Measurements from ENCODE around the gene MTERF1. TPM values are rescaled to one million over a fixed set of nuclear protein-coding genes. Genes with fewer than 3 reads are reported as not detected.

MTERF1 gene
- 6.4 TPM for polyA plus RNA-seq (2013, experiment 1 of 2)
- polyA plus RNA-seq (2013, experiment 2 of 2), result 7.8 TPM

- Histone ChIP-seq H2BK120ac (ENCODE audit: low read depth, low read length) (peak within 1 kb of the TSS; percentile 49), H2AFZ (ENCODE audit: low read depth, low read length) (peak within 1 kb of the TSS; percentile 64), H3K4me2 (ENCODE audit: low read length, poor library complexity, severe bottlenecking) (peak within 1 kb of the TSS; percentile 84), H3K23ac (ENCODE audit: low read length in 2 of 2) (no peak within 1 kb of the TSS), H4K91ac (ENCODE audit: low read length) (peak within 1 kb of the TSS; percentile 75), H2BK12ac (ENCODE audit: low read length in 2 of 2) (peak within 1 kb of the TSS; percentile 33 to 39), H3K9me3 (ENCODE audit: control insufficient read depth, low read length) (no peaks in the 10 kb centered on the region), H2AK5ac (ENCODE audit: low read length, severe bottlenecking) (no peak within 1 kb of the TSS), H3K27ac (ENCODE audit: low read length, poor library complexity, severe bottlenecking) (peak within 1 kb of the TSS; percentile 11), H3K36me3 (ENCODE audit: control insufficient read depth in 1 of 2, insufficient read depth in 2 of 2, low read depth in 1 of 2, low read length in 2 of 2) (peaks cover 0 to 19% of the 10 kb centered on the region in 2 experiments), H3K9ac (ENCODE audit: low read length) (peak within 1 kb of the TSS; percentile 94), H3K27me3 (ENCODE audit: control insufficient read depth in 1 of 2, insufficient read depth in 1 of 2, low read length in 2 of 2) (no peaks in the 10 kb centered on the region), H3K4me3 (ENCODE audit: insufficient read depth in 1 of 2, low read depth in 1 of 2, low read length in 2 of 2) (peak within 1 kb of the TSS; percentile 54 to 95), H3K79me1 (replicated peaks; ENCODE audit: low read length, poor library complexity, severe bottlenecking) (peaks cover 12% of the 10 kb centered on the region), H3K4me1 (ENCODE audit: control insufficient read depth, insufficient read depth, low read depth, low read length) (peaks cover 3% of the 10 kb centered on the region), H3K14ac (ENCODE audit: low read length in 2 of 2) (no peak within 1 kb of the TSS), H2BK5ac (ENCODE audit: low read depth, low read length, poor library complexity, severe bottlenecking) (no peak within 1 kb of the TSS), H3K18ac (ENCODE audit: low read depth in 1 of 2, low read length in 2 of 2) (peak within 1 kb of the TSS in 1 of 2 experiments; percentile 83), H2BK15ac (ENCODE audit: low read depth, poor library complexity, severe bottlenecking) (peak within 1 kb of the TSS; percentile 94), H4K8ac (ENCODE audit: low read length) (peak within 1 kb of the TSS; percentile 98), H3K4ac (ENCODE audit: low read depth in 1 of 2, low read length in 2 of 2) (peak within 1 kb of the TSS in 1 of 2 experiments; percentile 24)
- DNase-seq, result peak; percentile 90
- WGBS, result 15% methylated on average over 43 of the region's 43 CpGs
Measured at GRCh38 chr7:91880413-91881241, at the start of gene MTERF1. Gene MTERF1, minus strand, starts transcription at chr7:91880702. Its CDS starts 619 bp downstream, at chr7:91880083.

GRCh38 chr7:91929463-91929862 lies 49.0 kb upstream of the MTERF1 start:
- Histone ChIP-seq H3K14ac (ENCODE audit: low read length in 2 of 2) (no peak overlapping the region), H3K9ac (ENCODE audit: low read length) (no peak overlapping the region), H2BK5ac (ENCODE audit: low read depth, low read length, poor library complexity, severe bottlenecking) (no peak overlapping the region), H3K9me3 (ENCODE audit: control insufficient read depth, low read length) (no peaks in the 10 kb centered on the region), H3K4ac (ENCODE audit: low read depth in 1 of 2, low read length in 2 of 2) (no peak overlapping the region), H2BK120ac (ENCODE audit: low read depth, low read length) (no peak overlapping the region), H3K4me3 (ENCODE audit: insufficient read depth in 1 of 2, low read depth in 1 of 2, low read length in 2 of 2) (no peak overlapping the region), H3K36me3 (ENCODE audit: control insufficient read depth in 1 of 2, insufficient read depth in 2 of 2, low read depth in 1 of 2, low read length in 2 of 2) (no peaks in the 10 kb centered on the region), H4K91ac (ENCODE audit: low read length) (no peak overlapping the region), H3K4me1 (ENCODE audit: control insufficient read depth, insufficient read depth, low read depth, low read length) (no peaks in the 10 kb centered on the region), H2AFZ (ENCODE audit: low read depth, low read length) (no peak overlapping the region), H3K79me1 (replicated peaks; ENCODE audit: low read length, poor library complexity, severe bottlenecking) (no peaks in the 10 kb centered on the region), H4K8ac (ENCODE audit: low read length) (no peak overlapping the region), H3K18ac (ENCODE audit: low read depth in 1 of 2, low read length in 2 of 2) (no peak overlapping the region), H3K27ac (ENCODE audit: low read length, poor library complexity, severe bottlenecking) (no peak overlapping the region), H2BK15ac (ENCODE audit: low read depth, poor library complexity, severe bottlenecking) (no peak overlapping the region), H3K4me2 (ENCODE audit: low read length, poor library complexity, severe bottlenecking) (no peak overlapping the region), H3K23ac (ENCODE audit: low read length in 2 of 2) (no peak overlapping the region), H3K27me3 (ENCODE audit: control insufficient read depth in 1 of 2, insufficient read depth in 1 of 2, low read length in 2 of 2) (no peaks in the 10 kb centered on the region), H2AK5ac (ENCODE audit: low read length, severe bottlenecking) (no peak overlapping the region), H2BK12ac (ENCODE audit: low read length in 2 of 2) (no peak overlapping the region)
- no peak for DNase-seq
- 95% methylated on average over 2 of the region's 3 CpGs for WGBS

- no peak overlapping the region for H3K4me3 ChIP-seq (ENCODE audit: insufficient read depth in 1 of 2, low read depth in 1 of 2, low read length in 2 of 2)
- no peaks in the 10 kb centered on the region for H3K9me3 ChIP-seq (ENCODE audit: control insufficient read depth, low read length)
- H2BK5ac ChIP-seq (ENCODE audit: low read depth, low read length, poor library complexity, severe bottlenecking), result no peak overlapping the region
- no peaks in the 10 kb centered on the region for H3K79me1 ChIP-seq (replicated peaks; ENCODE audit: low read length, poor library complexity, severe bottlenecking)
- H3K14ac ChIP-seq (ENCODE audit: low read length in 2 of 2), result no peak overlapping the region
- H2AFZ ChIP-seq (ENCODE audit: low read depth, low read length), result no peak overlapping the region
- no peak overlapping the region for H2BK12ac ChIP-seq (ENCODE audit: low read length in 2 of 2)
- no peak overlapping the region for H3K18ac ChIP-seq (ENCODE audit: low read depth in 1 of 2, low read length in 2 of 2)
- H3K9ac ChIP-seq (ENCODE audit: low read length), result no peak overlapping the region
- no peaks in the 10 kb centered on the region for H3K36me3 ChIP-seq (ENCODE audit: control insufficient read depth in 1 of 2, insufficient read depth in 2 of 2, low read depth in 1 of 2, low read length in 2 of 2)
- DNase-seq, result no peak
- H3K27ac ChIP-seq (ENCODE audit: low read length, poor library complexity, severe bottlenecking), result no peak overlapping the region
- no peak overlapping the region for H3K23ac ChIP-seq (ENCODE audit: low read length in 2 of 2)
- no peak overlapping the region for H2BK15ac ChIP-seq (ENCODE audit: low read depth, poor library complexity, severe bottlenecking)
- H2BK120ac ChIP-seq (ENCODE audit: low read depth, low read length), result no peak overlapping the region
- H4K8ac ChIP-seq (ENCODE audit: low read length), result no peak overlapping the region
- no peak overlapping the region for H3K4me2 ChIP-seq (ENCODE audit: low read length, poor library complexity, severe bottlenecking)
- H3K27me3 ChIP-seq (ENCODE audit: control insufficient read depth in 1 of 2, insufficient read depth in 1 of 2, low read length in 2 of 2), result no peaks in the 10 kb centered on the region
- no peak overlapping the region for H2AK5ac ChIP-seq (ENCODE audit: low read length, severe bottlenecking)
- H4K91ac ChIP-seq (ENCODE audit: low read length), result no peak overlapping the region
- 69% methylated on average over 5 of the region's 6 CpGs for WGBS
- no peaks in the 10 kb centered on the region for H3K4me1 ChIP-seq (ENCODE audit: control insufficient read depth, insufficient read depth, low read depth, low read length)
- no peak overlapping the region for H3K4ac ChIP-seq (ENCODE audit: low read depth in 1 of 2, low read length in 2 of 2)
Measured at GRCh38 chr7:91927912-91928311, 47.4 kb upstream of the MTERF1 start.

- H3K27me3 ChIP-seq (ENCODE audit: control insufficient read depth in 1 of 2, insufficient read depth in 1 of 2, low read length in 2 of 2), result no peaks in the 10 kb centered on the region
- H3K27ac ChIP-seq (ENCODE audit: low read length, poor library complexity, severe bottlenecking), result no peak overlapping the region
- DNase-seq, result no peak
- no peak overlapping the region for H3K4ac ChIP-seq (ENCODE audit: low read depth in 1 of 2, low read length in 2 of 2)
- no peak overlapping the region for H2BK5ac ChIP-seq (ENCODE audit: low read depth, low read length, poor library complexity, severe bottlenecking)
- H3K18ac ChIP-seq (ENCODE audit: low read depth in 1 of 2, low read length in 2 of 2), result no peak overlapping the region
- H3K23ac ChIP-seq (ENCODE audit: low read length in 2 of 2), result no peak overlapping the region
- H2BK15ac ChIP-seq (ENCODE audit: low read depth, poor library complexity, severe bottlenecking), result no peak overlapping the region
- no peaks in the 10 kb centered on the region for H3K79me1 ChIP-seq (replicated peaks; ENCODE audit: low read length, poor library complexity, severe bottlenecking)
- H2BK12ac ChIP-seq (ENCODE audit: low read length in 2 of 2), result no peak overlapping the region
- H3K9me3 ChIP-seq (ENCODE audit: control insufficient read depth, low read length), result no peaks in the 10 kb centered on the region
- no peak overlapping the region for H3K4me3 ChIP-seq (ENCODE audit: insufficient read depth in 1 of 2, low read depth in 1 of 2, low read length in 2 of 2)
- H3K14ac ChIP-seq (ENCODE audit: low read length in 2 of 2), result no peak overlapping the region
- H2AK5ac ChIP-seq (ENCODE audit: low read length, severe bottlenecking), result no peak overlapping the region
- H3K4me1 ChIP-seq (ENCODE audit: control insufficient read depth, insufficient read depth, low read depth, low read length), result no peaks in the 10 kb centered on the region
- H3K36me3 ChIP-seq (ENCODE audit: control insufficient read depth in 1 of 2, insufficient read depth in 2 of 2, low read depth in 1 of 2, low read length in 2 of 2), result no peaks in the 10 kb centered on the region
- WGBS, result 92% methylated on average over 2 of the region's 4 CpGs
- H3K9ac ChIP-seq (ENCODE audit: low read length), result no peak overlapping the region
- H4K8ac ChIP-seq (ENCODE audit: low read length), result no peak overlapping the region
- no peak overlapping the region for H4K91ac ChIP-seq (ENCODE audit: low read length)
- H2BK120ac ChIP-seq (ENCODE audit: low read depth, low read length), result no peak overlapping the region
- H3K4me2 ChIP-seq (ENCODE audit: low read length, poor library complexity, severe bottlenecking), result no peak overlapping the region
- H2AFZ ChIP-seq (ENCODE audit: low read depth, low read length), result no peak overlapping the region
Measured at GRCh38 chr7:91922857-91923256, 42.4 kb upstream of the MTERF1 start.
